SK-N-MC (cell line): ENCODE data around the gene KLK13.

Source experiments
- EZH2 ChIP-seq: fragments of 200-600 bp; sonication (generic); IDR thresholded peaks from one replicate; pipeline ENCODE4 v1.6.1; 2017; ENCODE audit warnings: antibody characterized with exemption
- FOXP2 ChIP-seq: optimal IDR thresholded peaks from 2 replicates; pipeline ENCODE3; 2011; ENCODE audit warnings: mild to moderate bottlenecking, moderate library complexity; ENCODE audit not compliant: insufficient read depth; ENCODE audit errors: extremely low read length, control extremely low read depth
- POLR2AphosphoS5 ChIP-seq: IDR thresholded peaks from 2 replicates; pipeline ENCODE4 v1.6.1; 2012; ENCODE audit warnings: mild to moderate bottlenecking, low read depth, low read length, borderline replicate concordance

DNA sequence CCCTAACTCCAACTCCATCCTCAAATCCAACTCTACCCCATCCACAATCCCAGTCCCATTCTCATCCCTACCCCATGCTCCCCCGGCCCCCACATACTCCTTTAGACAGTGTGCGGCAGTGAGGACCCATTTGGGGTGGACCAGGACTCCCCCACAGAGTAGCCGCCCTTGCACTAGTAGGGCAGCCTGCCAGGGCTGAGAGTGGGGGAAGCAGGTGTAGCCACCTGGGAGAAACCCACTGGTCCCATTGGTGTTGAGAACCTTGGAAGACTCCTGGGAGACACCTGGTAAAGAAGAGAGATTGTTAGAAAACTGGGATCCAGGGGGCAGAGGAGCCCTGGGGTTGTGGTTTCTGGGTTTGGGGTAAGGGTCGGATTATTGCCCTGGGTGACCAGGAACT lies 4.6 kb downstream of the KLK13 start:
- TF ChIP-seq EZH2 = no peak
- no peak for TF ChIP-seq POLR2AphosphoS5
- TF ChIP-seq FOXP2 = no peak
